Upper lobe of left lung (tissue), 4 donors: ENCODE results near the gene KRTAP6-1.

Experiments used
- CTCF ChIP-seq, 6 experiments: fragments of 450-650 bp in 4 of 6; fragments of 200-600 bp in 2 of 6; sonication (generic) in 2 of 6; IDR thresholded peaks; one replicate each; pipeline ENCODE4 v1.5.1; 2016 to 2019; ENCODE audit warnings: antibody characterized with exemption in 6 of 6
- POLR2A ChIP-seq, 4 donors: fragments of 450-650 bp; IDR thresholded peaks; one replicate each; pipeline ENCODE4 v1.5.1; 2016 to 2017; ENCODE audit warnings: antibody characterized with exemption in 4 of 4, mild to moderate bottlenecking in 2 of 4
- POLR2AphosphoS5 ChIP-seq, 2 donors: sonication (generic); formaldehyde crosslinking; IDR thresholded peaks; one replicate each; pipeline ENCODE4 v1.5.1; 2017; ENCODE audit warnings: antibody characterized with exemption in 2 of 2

DNA sequence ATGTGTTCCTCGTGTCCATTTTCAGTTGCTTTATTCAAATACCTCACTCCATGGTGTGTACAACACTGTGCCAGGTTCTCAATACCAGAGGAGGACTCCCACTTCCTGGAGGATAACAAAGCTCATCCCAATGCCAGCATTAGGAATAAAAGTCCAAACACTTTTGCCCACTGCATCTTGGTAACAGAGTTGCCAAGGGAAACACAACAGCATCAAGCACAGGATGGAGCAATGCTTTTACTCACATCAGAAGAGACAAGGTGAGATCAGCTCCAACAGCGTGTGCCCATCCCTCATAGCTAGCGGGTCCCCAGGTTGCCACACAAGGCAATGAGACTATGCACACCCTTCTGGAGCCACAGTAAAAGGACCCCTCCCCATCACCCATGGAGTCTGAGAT, 9.6 kb upstream of the KRTAP6-1 start:
- TF ChIP-seq POLR2AphosphoS5 (IDR thresholded peaks at IDR 0.05) (no peak), CTCF (IDR thresholded peaks at IDR 0.05) (no peak), POLR2A (IDR thresholded peaks at IDR 0.05) (no peak)
